ENCODE measurements around the gene FGF23.
"Not testable (repeated sequence)": the region's sequence is repeated elsewhere in the genome, so short reads cannot be mapped to it uniquely, and the experiment has no call there.

Gene FGF23

DNA sequence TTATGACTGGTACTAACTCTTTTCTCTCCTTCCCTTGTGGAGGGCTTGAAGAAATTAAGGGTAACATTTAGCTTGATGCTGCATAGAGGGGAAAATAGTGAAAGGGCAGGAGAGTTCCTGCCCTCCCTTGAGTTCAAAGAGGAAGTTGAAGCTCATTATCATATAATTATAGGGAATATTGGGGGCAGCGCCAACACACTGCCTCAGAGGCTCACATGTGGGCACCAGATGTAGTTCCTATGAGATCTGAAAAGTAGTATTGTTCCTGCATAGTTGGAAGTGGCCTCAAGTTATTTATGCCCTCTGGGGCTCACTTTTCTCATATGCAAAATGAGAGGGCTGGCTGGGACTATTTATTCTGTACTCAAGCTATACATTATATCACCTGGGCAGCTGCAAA lies 33.0 kb upstream of the FGF23 start:
- Histone ChIP-seq H3K36me3 (ENCODE audit: control insufficient read depth, insufficient read depth, low read length) (no peaks in the 10 kb centered on the region), H3K27me3 (replicated peaks; ENCODE audit: control insufficient read depth, insufficient read depth, low read length, poor library complexity, severe bottlenecking) (no peaks in the 10 kb centered on the region), H3K9me3 (ENCODE audit: control insufficient read depth, low read length) (no peaks in the 10 kb centered on the region), H3K27ac (ENCODE audit: insufficient read depth, low read length, poor library complexity, severe bottlenecking) (no peak overlapping the region), H3K4me1 (ENCODE audit: control insufficient read depth, insufficient read depth, low read length, poor library complexity, severe bottlenecking) (no peaks in the 10 kb centered on the region), H3K4me3 (ENCODE audit: insufficient read depth, low read depth, low read length, poor library complexity, severe bottlenecking) (no peak overlapping the region)
- no peak for DNase-seq

DNA sequence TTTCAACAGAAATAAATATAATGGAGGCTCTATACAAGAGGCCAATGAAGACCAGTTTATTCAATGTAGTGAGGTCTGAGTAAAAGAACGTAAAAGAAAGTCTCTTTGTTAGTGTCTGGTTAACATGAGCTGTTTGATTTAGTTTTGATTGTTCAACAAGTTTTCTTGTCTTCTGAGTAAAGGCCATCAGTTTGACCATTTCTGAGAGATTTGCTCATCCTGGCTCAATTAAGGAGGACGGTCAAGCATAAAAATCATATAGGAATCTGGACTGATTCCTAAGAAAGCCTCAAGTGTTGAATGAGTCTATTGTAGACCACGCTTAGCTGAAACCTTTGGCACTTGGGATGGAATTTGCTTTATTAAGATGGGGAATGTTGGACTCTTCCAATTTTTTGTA lies 32.5 kb upstream of the FGF23 start:
- H3K27ac ChIP-seq (ENCODE audit: insufficient read depth, low read length, poor library complexity, severe bottlenecking), result no peak overlapping the region
- DNase-seq, result no peak
- H3K4me1 ChIP-seq (ENCODE audit: control insufficient read depth, insufficient read depth, low read length, poor library complexity, severe bottlenecking), result no peaks in the 10 kb centered on the region
- no peaks in the 10 kb centered on the region for H3K9me3 ChIP-seq (ENCODE audit: control insufficient read depth, low read length)
- H3K27me3 ChIP-seq (replicated peaks; ENCODE audit: control insufficient read depth, insufficient read depth, low read length, poor library complexity, severe bottlenecking), result no peaks in the 10 kb centered on the region
- H3K36me3 ChIP-seq (ENCODE audit: control insufficient read depth, insufficient read depth, low read length), result no peaks in the 10 kb centered on the region
- H3K4me3 ChIP-seq (ENCODE audit: insufficient read depth, low read depth, low read length, poor library complexity, severe bottlenecking), result no peak overlapping the region

DNA sequence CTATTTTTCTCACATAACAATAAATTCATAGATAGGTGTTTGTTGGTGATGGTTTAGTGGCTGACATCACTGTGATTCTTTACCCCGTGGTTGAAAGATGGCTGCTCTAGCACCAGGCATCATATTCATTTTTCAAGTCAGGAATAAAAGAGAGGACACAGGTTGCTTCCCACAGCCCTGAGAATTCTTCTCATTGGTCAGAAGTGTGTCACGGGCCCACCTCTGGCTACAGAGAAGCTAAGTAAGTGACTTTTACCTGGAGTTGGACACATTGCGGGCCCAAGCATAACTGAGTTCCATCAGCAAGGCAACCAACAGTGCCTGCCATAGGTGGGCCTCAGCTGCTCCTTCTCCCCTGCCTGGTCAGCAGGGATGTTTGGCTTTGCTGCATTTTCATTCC lies 27.6 kb upstream of the FGF23 start:
- Histone ChIP-seq H3K4me1 (ENCODE audit: control insufficient read depth, insufficient read depth, low read length, poor library complexity, severe bottlenecking) (no peaks in the 10 kb centered on the region), H3K36me3 (ENCODE audit: control insufficient read depth, insufficient read depth, low read length) (no peaks in the 10 kb centered on the region), H3K27ac (ENCODE audit: insufficient read depth, low read length, poor library complexity, severe bottlenecking) (no peak overlapping the region), H3K4me3 (ENCODE audit: insufficient read depth, low read depth, low read length, poor library complexity, severe bottlenecking) (no peak overlapping the region), H3K27me3 (replicated peaks; ENCODE audit: control insufficient read depth, insufficient read depth, low read length, poor library complexity, severe bottlenecking) (no peaks in the 10 kb centered on the region), H3K9me3 (ENCODE audit: control insufficient read depth, low read length) (no peaks in the 10 kb centered on the region)
- DNase-seq, result no peak

DNA sequence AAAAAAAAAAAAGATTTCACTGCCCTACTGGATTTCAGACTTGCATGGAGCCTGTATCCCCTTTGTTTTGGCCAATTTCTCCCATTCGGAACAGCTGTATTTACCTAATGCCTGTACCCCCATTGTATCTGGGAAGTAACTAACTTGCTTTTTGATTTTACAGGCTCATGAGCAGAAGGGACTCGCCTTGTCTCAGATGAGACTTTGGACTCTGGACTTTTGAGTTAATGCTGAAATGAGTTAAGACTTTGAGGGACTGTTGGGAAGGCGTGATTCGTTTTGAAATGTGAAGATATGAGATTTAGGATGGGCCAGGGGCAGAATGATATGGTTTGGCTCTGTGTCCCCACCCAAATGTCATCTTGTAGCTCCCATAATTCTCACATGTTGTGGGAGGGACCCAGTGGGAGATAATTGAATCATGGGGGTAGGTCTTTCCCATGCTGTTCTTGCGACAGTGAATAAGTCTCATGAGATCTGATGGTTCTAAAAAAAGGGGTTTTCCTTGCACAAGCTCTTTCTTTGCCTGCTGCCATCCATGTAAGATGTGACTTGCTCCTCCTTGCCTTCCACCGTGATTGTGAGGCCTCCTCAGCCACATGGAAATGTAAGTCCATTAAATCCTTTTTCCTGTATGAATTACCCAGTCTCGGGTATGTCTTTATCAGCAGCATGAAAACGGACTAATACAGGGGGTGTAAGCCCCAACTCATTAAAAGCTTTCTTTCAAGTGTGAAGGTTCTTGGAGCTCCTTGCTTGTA lies 25.5 kb upstream of the FGF23 start:
- H3K4me3 ChIP-seq (ENCODE audit: insufficient read depth, low read depth, low read length, poor library complexity, severe bottlenecking); H3K4me1 ChIP-seq (ENCODE audit: control insufficient read depth, insufficient read depth, low read length, poor library complexity, severe bottlenecking); H3K27ac ChIP-seq (ENCODE audit: insufficient read depth, low read length, poor library complexity, severe bottlenecking); H3K36me3 ChIP-seq (ENCODE audit: control insufficient read depth, insufficient read depth, low read length); H3K9me3 ChIP-seq (ENCODE audit: control insufficient read depth, low read length); DNase-seq; H3K27me3 ChIP-seq (replicated peaks; ENCODE audit: control insufficient read depth, insufficient read depth, low read length, poor library complexity, severe bottlenecking): not testable (repeated sequence)

DNA sequence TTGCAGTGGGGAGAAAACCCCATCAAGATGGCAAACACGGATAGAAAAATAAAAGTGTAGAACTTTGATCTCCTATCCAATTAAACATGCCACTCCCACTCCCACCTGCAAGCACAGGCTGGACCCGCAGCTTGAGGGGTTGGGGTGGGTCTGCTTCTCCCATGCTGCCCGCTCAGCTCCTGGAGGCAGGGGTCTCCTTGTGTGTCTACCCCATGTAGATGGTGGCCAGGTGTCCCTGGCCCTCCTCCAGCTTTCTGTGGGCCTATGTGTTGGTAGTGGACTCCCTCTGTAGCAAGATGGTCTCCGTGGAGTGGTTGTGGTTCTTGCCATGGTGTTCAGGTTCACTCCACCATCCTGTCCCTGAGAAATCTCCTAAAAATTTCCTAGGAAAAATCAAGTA lies 23.5 kb upstream of the FGF23 start:
- Histone ChIP-seq H3K27ac (ENCODE audit: insufficient read depth, low read length, poor library complexity, severe bottlenecking) (no peak overlapping the region), H3K4me1 (ENCODE audit: control insufficient read depth, insufficient read depth, low read length, poor library complexity, severe bottlenecking) (no peaks in the 10 kb centered on the region), H3K4me3 (ENCODE audit: insufficient read depth, low read depth, low read length, poor library complexity, severe bottlenecking) (no peak overlapping the region), H3K27me3 (replicated peaks; ENCODE audit: control insufficient read depth, insufficient read depth, low read length, poor library complexity, severe bottlenecking) (no peaks in the 10 kb centered on the region), H3K9me3 (ENCODE audit: control insufficient read depth, low read length) (no peaks in the 10 kb centered on the region), H3K36me3 (ENCODE audit: control insufficient read depth, insufficient read depth, low read length) (no peaks in the 10 kb centered on the region)
- no peak for DNase-seq

DNA sequence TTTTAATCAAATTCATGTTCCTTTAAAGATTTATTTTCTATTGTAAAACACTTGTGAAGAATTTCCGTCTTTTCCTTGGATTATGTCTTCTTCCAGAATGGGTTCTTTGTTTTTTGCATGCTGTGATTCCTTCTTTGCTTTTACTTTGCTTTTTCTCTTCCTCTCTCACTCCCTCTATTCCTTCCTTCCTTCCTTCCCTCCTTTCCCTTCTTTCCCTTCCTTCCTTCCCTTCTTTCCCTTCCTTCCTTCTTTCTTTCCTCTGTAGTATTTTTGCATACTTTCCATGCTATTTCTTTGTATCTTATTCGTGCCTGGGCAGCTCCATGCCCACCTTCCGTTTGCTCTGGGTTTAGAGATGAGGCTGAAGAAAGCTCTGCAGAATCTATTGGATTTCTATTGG lies 21.6 kb upstream of the FGF23 start:
- H3K9me3 ChIP-seq (ENCODE audit: control insufficient read depth, low read length), result no peaks in the 10 kb centered on the region
- no peak overlapping the region for H3K4me3 ChIP-seq (ENCODE audit: insufficient read depth, low read depth, low read length, poor library complexity, severe bottlenecking)
- H3K36me3 ChIP-seq (ENCODE audit: control insufficient read depth, insufficient read depth, low read length), result no peaks in the 10 kb centered on the region
- no peaks in the 10 kb centered on the region for H3K27me3 ChIP-seq (replicated peaks; ENCODE audit: control insufficient read depth, insufficient read depth, low read length, poor library complexity, severe bottlenecking)
- H3K4me1 ChIP-seq (ENCODE audit: control insufficient read depth, insufficient read depth, low read length, poor library complexity, severe bottlenecking), result no peaks in the 10 kb centered on the region
- DNase-seq, result no peak
- no peak overlapping the region for H3K27ac ChIP-seq (ENCODE audit: insufficient read depth, low read length, poor library complexity, severe bottlenecking)

DNA sequence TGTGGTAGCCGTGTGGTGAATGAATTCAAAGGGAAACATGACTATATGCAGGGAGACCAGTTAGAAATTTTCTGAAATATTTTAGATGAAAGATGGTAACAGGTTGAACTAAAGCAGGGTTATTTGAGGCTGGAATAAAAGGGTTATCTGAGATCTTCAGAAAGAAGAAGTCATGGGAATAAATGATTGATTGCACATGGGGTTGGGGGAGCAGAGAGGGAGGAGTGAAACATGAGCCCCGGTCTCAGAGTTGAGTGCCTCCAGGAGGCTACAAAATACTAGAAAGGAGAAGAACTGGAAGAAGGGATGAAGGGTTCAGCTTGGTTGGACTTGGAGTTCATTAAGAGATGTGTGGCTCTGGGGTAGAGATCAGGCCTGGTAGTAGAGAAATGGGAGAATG lies 16.3 kb upstream of the FGF23 start:
- Histone ChIP-seq H3K27me3 (replicated peaks; ENCODE audit: control insufficient read depth, insufficient read depth, low read length, poor library complexity, severe bottlenecking) (peaks cover 4% of the 10 kb centered on the region), H3K4me3 (ENCODE audit: insufficient read depth, low read depth, low read length, poor library complexity, severe bottlenecking) (no peak overlapping the region), H3K9me3 (ENCODE audit: control insufficient read depth, low read length) (no peaks in the 10 kb centered on the region), H3K36me3 (ENCODE audit: control insufficient read depth, insufficient read depth, low read length) (no peaks in the 10 kb centered on the region), H3K27ac (ENCODE audit: insufficient read depth, low read length, poor library complexity, severe bottlenecking) (no peak overlapping the region), H3K4me1 (ENCODE audit: control insufficient read depth, insufficient read depth, low read length, poor library complexity, severe bottlenecking) (no peaks in the 10 kb centered on the region)
- no peak for DNase-seq

DNA sequence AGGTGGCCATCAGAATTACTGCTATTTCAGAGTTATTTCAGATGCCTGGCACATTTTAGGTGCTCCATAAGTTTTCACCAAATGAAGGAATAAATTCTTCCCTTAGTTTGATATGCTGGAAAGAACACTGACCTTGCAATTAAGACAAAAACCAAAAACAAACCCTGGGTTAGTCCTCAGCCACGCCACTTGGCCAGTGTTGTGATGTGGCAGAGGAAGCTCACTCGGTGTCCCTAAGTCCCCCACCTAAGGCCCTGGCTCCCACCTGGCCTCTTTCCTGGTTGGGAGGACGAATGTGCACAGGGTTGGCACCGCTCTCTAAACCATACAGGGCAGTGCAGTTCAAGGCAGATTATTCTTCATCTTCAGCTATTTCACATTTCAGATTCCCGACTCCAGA lies 13.7 kb upstream of the FGF23 start:
- Histone ChIP-seq H3K27me3 (replicated peaks; ENCODE audit: control insufficient read depth, insufficient read depth, low read length, poor library complexity, severe bottlenecking) (peaks cover 4% of the 10 kb centered on the region), H3K4me3 (ENCODE audit: insufficient read depth, low read depth, low read length, poor library complexity, severe bottlenecking) (no peak overlapping the region), H3K9me3 (ENCODE audit: control insufficient read depth, low read length) (no peaks in the 10 kb centered on the region), H3K4me1 (ENCODE audit: control insufficient read depth, insufficient read depth, low read length, poor library complexity, severe bottlenecking) (no peaks in the 10 kb centered on the region), H3K36me3 (ENCODE audit: control insufficient read depth, insufficient read depth, low read length) (no peaks in the 10 kb centered on the region), H3K27ac (ENCODE audit: insufficient read depth, low read length, poor library complexity, severe bottlenecking) (no peak overlapping the region)
- DNase-seq, result no peak

DNA sequence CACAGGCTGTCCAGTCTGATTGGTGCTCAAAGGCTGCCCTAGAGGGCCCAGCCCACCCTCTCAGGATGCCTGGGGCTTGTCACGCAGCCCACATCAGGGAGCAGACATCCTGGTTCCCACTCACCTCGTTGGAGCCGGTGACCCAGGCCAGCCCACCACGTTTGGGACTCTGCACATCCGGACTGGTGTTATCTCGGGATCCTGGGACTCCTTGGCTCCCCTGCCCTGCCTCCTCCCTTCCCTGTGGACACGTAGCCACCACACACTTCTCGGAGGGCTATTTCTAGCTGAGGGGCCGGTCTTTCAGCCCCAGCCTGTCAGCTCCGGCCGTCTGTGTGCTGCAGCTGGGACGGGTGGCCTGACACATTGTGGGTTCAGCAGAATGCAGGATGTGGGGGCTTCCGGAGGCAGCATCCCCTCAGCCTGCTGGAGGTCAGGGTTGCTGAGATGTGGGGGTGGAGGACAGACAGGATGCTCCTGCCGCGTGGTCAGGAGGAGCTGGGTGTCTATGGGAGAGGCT lies 12.8 kb upstream of the FGF23 start:
- H3K4me1 ChIP-seq (ENCODE audit: control insufficient read depth, insufficient read depth, low read length, poor library complexity, severe bottlenecking), result no peaks in the 10 kb centered on the region
- H3K9me3 ChIP-seq (ENCODE audit: control insufficient read depth, low read length), result no peaks in the 10 kb centered on the region
- no peak overlapping the region for H3K4me3 ChIP-seq (ENCODE audit: insufficient read depth, low read depth, low read length, poor library complexity, severe bottlenecking)
- H3K36me3 ChIP-seq (ENCODE audit: control insufficient read depth, insufficient read depth, low read length), result no peaks in the 10 kb centered on the region
- H3K27ac ChIP-seq (ENCODE audit: insufficient read depth, low read length, poor library complexity, severe bottlenecking), result no peak overlapping the region
- H3K27me3 ChIP-seq (replicated peaks; ENCODE audit: control insufficient read depth, insufficient read depth, low read length, poor library complexity, severe bottlenecking), result peaks cover 4% of the 10 kb centered on the region
- DNase-seq, result no peak

DNA sequence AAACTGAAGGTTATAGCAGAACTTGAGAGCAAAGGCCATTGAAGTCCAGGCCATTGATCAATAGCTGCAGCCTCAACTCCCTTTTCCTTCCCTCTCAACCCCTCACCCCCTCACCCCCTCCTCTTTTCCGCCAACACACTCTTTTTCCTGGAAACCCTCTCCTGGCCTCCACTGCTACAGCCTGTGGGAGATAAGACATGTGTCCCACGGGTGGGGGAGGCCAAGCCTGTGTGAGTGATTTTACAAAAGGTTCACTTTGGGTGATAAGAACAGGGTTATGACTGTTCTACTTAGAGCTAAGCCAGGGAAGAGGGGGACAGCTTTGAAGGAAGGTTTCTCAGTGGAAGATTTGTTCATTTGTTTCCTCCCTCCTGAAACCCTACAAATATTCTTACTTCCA lies 9.2 kb upstream of the FGF23 start:
- Histone ChIP-seq H3K27me3 (replicated peaks; ENCODE audit: control insufficient read depth, insufficient read depth, low read length, poor library complexity, severe bottlenecking) (peaks cover 4% of the 10 kb centered on the region), H3K9me3 (ENCODE audit: control insufficient read depth, low read length) (no peaks in the 10 kb centered on the region)
- DNase-seq, result no peak

More for the DNA sequence above, 9.2 kb upstream of the FGF23 start:
- no peak overlapping the region for H3K27ac ChIP-seq (ENCODE audit: insufficient read depth, low read length, poor library complexity, severe bottlenecking)
- H3K4me1 ChIP-seq (ENCODE audit: control insufficient read depth, insufficient read depth, low read length, poor library complexity, severe bottlenecking), result no peaks in the 10 kb centered on the region
- H3K36me3 ChIP-seq (ENCODE audit: control insufficient read depth, insufficient read depth, low read length), result no peaks in the 10 kb centered on the region
- no peak overlapping the region for H3K4me3 ChIP-seq (ENCODE audit: insufficient read depth, low read depth, low read length, poor library complexity, severe bottlenecking)
